NCI-H524 treated with DMSO at 0.1 percent for 48 hours (cell line): ENCODE data around the gene TMTC4.

Source experiments
- DNase-seq: peaks from one replicate; lab custom pipeline; 2025; lab: John Stamatoyannopoulos, UW

The TMTC4 gene

DNA sequence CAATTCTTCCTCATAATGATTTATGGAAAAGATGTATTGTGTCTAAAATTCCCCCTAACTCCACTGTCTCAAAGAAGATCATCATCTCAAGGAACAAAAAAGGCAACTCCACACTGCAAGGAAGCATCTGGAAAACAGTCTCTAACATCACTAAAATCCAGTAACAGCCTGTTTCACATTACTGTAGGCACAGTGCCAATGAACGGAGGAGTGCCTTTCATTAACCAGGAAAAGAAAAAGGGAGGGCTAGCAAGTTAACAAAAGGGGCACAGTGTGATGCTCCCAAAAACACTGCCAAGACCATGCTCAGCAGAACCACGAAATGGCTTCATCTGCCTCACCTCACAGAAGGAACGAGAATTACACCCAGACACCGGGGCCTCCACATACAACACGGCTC is 8.5 kb downstream of the TMTC4 start:
- DNase-seq = no peak

DNA sequence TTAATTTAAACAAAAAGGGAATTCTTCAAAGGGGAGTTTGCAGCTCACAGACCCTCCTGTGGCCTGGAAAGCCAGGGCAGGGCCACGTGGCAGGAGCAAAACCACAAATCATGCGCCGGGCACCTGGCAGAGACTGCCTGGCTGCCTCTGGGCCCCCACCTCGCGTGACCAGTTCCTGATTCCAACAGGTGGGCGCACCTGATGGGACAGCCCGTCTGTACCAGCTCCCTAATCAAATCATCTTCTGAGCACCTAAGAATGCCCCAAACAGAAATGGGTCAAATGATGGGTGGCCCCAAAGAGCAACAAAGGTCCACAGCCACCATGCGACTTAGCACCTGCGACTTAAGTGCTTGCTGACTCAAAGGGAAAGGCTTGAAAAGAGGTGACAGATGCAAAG is 9.2 kb downstream of the TMTC4 start:
- no peak for DNase-seq

DNA sequence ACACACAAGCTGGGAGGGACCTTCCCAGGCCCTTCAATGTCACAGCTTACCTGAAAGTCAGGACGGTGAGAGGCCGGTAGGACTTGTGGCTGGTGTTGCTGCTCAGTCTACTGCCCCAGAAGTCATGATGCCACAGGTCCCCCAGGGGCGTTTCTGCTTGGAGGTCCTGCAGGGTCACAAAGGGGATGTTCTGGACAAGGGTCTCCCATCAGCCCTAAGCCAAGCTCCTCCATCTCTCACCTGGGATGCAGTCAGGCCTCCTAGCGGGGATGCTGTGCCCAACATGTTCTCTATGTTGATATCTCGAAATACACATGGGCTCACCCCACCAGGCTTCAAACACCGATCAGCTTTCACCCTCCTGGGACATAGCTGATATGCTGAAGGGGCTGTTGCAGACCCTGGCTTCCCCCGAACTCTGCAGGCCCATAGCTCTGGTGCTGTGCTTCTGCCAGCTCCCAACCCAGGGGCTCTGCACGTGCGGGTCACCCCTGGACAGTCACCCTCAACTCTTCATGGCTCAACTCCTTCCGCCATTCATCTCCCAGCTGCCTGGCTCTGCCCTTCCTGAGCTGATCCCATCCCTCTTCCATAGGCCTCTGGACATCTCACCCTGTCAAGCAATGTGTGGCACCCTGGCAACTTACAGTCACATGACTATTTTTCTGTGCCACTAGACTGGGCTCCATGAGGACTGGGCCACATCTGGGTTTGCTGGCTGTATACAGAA is 10.3 kb downstream of the TMTC4 start:
- DNase-seq = no peak

DNA sequence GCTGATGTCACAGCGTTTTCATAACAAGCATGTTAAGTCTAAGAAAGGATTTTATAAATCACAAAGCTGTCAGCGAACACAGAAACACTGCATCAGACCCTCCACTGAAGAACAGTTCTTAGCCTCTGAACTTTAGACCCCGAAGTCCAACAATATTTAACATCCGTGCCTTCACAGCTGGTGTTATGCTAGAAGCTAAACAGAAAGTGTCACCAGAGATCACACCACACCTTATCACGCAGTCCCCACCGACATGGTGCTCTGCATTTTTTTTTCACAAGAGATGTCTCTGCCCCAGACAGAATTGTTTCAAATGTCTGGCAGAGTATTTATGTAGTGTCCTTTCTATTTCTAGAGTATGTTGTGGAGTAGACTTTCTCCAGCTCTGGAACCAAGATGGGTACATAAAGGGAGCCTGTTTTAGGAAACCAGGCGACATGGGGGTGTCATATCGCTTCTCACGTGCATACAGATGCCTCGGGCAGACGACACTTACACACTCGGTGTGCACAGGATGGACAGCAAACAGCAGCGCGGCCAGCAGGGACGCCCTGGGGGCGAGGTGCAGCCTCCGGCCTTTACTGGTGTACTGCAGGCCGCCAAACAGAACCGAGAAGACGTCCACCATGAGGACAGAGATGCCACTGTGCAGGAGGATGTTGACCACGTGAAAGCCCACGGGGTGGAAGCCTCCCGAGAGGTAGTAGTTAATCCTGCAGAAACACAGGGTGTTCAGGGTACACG is 12.0 kb downstream of the TMTC4 start:
- no peak for DNase-seq

DNA sequence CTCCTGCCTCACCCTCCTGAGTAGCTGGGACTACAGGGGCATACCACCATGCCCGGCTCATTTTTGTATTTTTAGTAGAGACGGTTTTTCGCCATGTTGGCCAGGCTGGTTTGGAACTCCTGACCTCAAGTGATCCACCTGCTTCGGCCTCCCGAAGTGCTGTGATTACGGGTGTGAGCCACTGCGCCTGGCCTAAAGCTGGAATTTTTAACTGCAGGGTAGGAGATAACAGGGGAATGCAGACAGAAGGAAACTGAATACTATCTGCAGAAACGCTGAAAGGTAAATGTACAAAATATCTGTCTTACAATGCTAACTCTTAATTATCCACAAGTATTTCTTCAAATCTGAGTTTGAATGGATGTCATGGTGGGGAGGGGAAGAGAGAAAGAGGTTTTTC is 13.8 kb downstream of the TMTC4 start:
- DNase-seq = no peak

DNA sequence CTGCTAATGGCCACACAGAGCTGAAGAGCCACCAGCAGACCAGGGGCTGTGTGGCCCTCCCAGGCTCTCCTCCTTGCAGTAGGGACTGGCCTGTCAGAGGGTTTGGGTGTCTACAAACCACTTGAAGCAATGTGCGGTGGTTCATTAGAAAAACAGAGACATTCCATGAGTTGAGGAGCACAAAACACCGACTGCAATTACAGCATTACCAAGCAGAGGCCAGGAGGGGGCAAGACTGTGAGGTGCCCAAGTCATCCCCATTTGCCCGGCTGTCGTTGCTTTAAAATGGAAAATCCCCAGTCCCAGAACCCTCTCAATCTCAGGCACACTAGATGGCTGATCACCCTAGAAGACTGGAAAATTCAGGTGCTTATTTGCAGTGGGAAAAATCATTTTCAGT is 15.0 kb downstream of the TMTC4 start:
- DNase-seq = no peak

DNA sequence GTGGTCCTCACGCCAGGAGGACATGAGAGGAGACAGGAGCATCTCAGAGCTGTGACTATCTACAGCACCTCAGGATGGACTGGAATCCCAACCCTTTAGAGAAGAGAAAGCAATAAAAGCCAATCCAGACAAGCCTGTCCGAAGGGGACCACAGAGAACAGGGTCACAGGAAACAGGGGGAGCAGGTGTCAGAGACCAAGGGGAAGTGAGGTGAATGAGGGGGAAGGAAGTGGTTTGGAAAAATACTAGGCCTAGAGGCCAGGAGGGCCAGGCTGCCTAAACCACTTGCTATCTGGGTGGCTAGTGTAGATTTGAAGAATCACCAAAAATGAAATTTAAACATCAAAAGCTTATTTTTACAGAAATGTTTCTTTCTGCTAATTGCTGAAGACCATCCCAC is 16.2 kb downstream of the TMTC4 start:
- no peak for DNase-seq

DNA sequence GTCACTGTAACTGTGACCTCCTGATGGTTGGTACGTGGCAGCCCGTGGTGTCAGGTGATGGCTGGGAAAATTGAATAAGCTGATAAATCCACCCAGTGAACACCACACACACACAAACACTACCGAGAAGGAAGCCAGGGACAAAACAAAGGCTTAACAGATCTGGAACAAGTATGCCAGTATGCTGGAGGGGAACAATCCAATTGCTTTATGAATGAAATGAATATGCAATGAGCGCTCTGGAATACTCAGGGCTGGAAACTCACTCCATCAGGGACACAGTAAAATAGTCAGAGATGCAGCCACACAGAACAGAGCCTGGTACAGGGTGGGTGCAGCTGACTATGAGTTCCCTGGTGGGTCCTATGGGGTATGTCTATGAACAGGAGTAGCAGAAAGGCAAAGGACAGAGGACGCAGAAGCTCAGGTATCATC is 16.7 kb downstream of the TMTC4 start:
- DNase-seq = no peak

DNA sequence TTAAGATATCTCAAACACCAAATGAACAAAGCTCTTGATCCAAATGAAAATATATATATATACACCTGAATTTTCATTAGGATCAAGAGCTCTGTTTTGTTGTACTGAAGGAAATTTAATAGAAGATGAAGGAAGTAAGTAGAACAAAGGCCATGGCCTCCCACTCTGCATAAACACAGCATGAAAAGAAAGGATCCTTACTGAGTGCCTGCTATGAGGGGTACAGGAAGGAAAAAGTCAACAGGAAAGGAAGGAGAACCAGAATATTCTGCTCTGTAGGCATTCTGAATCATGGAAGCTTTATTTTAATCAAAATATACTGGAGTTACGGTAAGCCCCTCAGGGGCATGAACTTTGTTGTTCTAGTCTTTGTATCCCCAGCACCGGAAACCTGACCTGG is 22.1 kb downstream of the TMTC4 start:
- DNase-seq = no peak

DNA sequence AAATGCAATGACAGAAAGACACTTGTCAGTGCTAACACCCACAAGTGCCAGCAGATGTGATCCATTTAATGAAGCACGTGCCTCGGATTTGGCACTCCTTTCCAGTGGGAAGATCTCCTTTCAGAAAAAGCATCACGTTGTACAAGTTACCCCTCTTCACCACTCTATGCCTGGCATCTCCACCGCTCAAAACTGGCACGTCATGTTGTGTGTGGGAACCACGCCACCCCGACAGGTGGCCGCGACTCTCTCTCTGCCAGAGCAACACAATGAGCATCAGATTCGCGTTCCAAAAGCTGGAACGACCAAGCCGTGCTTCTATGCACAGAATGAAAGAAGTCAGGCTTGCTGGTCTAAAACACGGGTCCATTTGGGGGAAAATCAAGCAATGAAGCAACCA is 24.3 kb downstream of the TMTC4 start:
- DNase-seq = peak; percentile 83

DNA sequence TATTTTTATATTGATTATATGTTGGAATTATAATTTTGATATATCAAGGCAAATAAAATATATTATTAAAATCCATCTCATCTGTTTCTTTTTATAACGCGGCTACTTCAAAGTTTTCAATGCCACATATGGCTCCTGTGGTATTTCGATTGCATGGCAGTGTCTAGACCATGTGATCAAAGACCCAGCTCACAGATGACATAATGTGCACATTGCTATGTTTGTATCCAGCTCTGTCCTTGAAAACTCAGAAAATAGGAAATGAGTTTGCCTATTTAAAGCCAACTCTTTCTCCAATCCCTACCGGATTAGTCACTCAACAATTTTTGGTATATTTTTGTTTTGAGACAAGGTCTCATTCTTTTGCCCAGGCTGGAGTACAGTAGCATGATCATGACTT is 26.2 kb downstream of the TMTC4 start:
- no peak for DNase-seq

DNA sequence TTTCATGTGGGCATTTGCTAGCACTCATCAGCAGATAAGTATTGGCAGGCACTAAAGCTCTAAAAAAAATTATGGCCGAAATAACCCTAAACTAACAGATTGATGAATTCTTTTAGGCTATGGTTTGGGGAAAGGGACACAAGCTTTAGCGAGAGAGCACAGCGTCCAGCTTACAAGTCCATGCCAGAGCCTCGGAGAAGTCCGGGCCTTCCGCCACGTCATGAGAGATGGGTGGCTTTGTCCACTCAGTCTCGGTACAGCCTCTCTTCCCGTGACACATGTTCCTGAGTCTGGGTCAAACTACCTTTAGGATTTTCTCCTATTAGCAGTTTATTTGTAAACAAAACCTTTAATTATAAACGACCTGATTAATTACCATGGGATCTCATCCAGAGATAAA is 27.7 kb downstream of the TMTC4 start:
- DNase-seq = no peak

DNA sequence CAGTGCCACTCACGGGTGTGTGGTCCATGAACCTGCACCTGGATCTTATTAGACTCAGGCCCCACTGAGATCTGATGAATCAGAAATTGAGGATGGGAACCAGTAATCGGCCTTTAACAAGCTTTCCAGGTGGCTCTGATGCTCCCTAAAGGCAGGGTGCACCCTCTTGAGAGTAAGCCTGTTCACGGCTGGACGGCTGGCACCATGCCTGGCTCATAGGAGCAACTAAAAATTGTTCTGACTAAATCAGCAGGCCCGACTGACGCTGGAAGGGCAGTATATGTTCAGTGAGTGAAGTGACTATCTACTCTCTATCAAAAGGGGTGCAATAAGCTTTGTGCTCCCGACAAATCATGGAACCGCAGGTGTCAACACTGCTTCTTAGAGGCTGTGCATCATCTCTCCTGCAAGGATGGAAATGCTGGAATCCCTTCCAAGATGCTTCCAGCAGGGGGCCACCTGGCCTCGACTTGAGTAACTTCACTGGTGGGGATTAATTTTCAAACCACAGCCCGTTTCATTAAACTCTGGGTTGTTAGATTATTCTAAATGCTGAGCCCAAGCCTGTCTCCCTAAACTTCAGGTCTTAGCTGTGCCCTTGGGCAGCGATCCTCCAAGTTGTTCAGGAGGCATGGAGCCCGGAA is 28.4 kb downstream of the TMTC4 start:
- no peak for DNase-seq

DNA sequence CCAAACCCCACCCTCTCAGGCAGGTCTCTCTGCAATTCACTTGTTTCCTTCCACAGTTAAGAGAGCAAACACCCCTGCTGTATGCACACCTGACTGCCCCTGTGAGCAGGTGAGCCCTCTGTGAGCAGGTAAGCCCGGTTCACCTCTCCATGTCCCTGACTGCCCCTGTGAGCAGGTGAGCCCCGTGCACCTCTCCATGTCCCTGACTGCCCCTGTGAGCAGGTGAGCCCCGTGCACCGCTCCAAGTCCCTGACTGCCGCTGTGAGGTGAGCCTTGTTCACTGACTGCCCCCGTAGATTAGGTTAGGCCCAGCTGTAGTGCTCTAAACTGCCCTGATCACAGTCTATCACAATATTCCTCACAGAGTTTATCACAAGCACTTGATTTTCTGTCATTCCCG is 29.2 kb downstream of the TMTC4 start:
- no peak for DNase-seq

DNA sequence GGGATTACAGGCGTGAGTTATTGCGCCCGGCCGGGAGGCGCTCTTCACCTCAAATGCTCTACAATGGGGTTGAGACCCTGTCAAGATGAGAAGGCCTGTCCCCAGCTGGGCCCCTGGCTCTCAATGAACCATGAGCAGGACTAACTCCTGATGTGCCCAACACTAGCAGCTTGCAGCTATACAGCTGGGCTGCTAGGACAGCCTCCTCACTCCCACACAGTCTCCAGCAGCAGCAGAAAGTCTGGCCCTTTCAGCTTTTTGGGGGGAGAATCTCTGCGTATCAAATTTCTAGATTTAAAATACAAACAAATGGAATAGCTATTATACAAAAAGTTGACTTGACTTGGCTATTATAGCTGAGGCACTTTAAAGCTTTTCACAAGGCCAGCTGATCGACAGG is 30.2 kb downstream of the TMTC4 start:
- DNase-seq = no peak

DNA sequence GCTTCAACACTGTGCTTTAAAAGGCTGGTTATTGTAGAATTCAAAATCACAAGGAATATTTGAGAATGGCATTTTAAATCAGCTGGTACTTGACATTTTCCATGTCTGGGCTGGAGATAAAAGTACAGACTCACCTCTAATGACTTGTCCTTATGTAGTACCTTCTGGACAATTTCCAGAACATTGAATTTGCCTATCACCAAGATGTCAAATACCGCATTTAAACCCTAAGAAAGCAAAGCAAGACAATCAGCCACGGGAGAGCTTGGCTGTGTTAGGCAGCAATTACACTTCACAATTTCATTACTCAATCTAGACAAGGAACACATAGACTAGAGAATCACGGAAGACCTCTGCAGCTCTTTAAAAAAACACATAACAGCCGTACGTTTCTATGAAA is 36.8 kb downstream of the TMTC4 start:
- no peak for DNase-seq

DNA sequence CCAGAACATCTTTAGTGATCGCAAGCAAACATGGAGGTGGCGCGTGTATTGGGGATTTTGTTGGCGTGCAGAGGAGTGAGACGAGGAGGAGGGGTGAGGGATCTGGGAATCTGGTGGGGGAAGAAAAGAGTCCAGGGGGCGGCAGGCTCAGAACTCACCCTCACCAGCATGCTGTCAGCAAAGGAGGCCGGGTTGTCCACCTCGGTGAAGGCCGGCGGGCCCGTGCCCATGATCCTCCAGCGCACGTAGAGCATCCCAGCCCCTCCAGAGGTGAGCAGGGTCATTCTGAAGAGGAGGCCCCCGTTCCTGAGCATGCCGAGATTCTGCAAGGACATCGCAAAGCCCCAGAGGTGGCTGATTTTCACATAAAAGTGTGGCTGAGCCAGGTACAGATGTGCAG is 37.2 kb downstream of the TMTC4 start:
- no peak for DNase-seq

DNA sequence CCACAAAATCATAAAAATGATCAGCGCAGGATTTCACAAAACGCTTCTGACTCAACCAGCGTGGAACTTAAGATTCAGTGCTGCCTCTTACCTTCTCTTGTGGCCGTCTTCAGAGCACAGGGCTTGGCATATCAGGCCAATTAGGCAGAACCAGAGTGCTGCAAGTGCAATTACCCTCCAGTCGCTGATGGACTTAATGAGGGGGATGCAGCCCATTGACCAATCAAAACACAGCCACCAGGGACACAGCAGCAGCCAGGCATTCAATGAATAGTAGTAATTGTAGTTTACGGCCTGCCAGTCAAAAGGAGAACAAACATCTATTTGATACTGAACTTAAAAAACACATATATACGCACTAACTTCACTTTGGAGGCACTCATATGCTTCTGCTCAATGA is 38.2 kb downstream of the TMTC4 start:
- no peak for DNase-seq

DNA sequence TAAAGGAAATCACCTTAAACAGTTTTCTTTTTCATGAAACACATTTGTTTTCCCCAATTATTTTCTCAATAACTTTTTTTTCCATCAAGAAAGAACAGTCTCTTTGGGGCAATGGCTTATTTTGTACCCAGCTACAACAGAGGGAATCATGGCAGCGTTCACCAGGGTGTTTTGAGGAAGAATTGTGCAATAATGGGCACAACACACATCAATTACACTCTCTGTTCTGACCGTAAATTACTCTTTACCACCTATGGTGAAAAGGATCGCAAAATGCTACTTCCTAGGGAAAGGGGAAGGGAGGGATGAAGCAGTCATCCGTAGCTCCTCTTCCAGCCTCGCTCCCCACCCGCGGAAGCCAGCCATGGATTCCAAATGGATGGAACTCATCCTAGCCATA is 38.6 kb downstream of the TMTC4 start:
- no peak for DNase-seq

DNA sequence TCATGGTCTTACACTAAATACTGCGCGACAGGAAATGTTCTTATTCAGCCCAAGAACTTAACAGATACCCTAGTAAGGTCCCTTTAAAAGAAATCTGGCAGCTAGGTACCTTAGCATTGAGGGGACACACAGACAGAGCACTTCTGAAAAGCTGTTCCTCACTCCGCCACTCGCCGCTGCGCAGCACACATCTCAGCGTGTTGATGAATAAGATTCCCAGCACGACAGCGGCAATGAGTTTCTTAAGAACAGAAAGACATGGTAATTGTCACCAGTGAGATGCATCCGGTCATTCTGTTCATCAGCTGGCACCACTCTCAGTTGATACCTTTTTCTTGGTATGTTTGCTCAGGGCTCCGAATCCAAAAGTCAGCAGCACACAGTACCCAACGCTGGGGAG is 39.9 kb downstream of the TMTC4 start:
- no peak for DNase-seq

DNA sequence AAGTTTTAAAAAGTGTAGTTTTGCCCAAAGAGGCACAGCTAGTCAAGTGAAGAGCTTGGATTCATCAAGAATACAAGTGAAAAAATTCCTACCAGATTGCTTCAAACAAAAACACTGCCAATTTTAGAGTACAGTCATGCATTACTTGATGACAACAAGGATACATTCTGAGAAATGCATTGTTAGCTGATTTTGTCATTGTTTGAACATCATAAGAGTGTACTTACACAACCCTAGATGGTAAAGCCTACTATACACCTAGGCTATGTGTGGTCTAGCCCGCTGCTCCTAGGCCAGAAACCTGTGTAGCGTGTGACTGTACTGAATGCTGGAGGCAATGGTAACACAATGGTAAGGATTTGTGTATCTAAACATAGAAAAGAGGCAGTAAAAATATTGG is 41.1 kb downstream of the TMTC4 start:
- no peak for DNase-seq

DNA sequence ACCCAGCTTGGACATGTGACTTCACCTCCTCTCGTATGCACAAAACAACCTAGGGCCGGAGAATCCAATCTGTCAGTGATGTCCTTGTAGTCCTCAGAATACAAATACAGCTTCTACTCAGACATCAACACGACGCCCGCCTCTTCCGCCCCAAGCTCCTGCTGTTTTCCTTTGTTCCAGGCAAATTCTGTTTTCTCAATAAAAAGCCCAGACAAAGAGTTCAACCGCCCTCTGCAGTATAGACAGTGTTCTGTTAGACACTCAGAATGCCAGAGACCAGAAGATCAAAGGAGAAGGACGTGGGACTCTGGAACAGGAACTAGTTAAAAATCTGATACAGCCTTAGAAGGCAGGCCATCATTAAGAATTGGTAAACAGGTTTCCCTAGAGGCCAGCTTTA is 44.0 kb downstream of the TMTC4 start:
- no peak for DNase-seq

DNA sequence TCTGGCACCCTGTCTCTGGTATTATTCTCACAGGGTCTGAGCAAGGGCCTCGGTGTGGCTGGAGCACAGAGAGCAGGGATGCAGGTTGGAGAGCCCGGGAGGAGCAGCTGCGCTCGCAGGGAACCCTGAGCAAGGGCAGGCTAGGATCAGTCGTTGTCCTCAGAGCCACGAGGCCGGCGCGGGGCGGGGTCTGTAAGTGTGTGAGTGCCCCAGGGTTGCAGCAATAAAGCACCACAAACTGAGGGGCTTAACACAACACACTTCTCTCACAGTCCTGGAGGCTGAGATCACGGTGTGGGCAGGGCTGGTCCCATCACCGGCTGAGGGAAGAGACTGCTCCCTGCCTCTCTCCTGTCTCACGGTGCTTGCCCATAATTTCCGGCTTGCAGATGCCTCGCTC is 47.5 kb downstream of the TMTC4 start:
- DNase-seq = no peak
